Breast epithelium (tissue), 3 donors: ENCODE measurements around the gene SLC25A36.

ENCODE experiments used
- CTCF ChIP-seq, 3 donors: fragments of 450-650 bp; IDR thresholded peaks; one replicate each; pipeline ENCODE4 v1.5.1; 2016 to 2017; ENCODE audit warnings: antibody characterized with exemption in 3 of 3, mild to moderate bottlenecking in 3 of 3, moderate library complexity in 3 of 3
- POLR2A ChIP-seq: fragments of 450-650 bp; IDR thresholded peaks from one replicate; pipeline ENCODE4 v1.6.1; 2016; ENCODE audit warnings: antibody characterized with exemption, mild to moderate bottlenecking, moderate library complexity

- no peak for TF ChIP-seq CTCF (IDR thresholded peaks at IDR 0.05)
- TF ChIP-seq POLR2A = no peak
Observed at GRCh38 chr3:140954576-140954975, 12.9 kb downstream of the SLC25A36 start.
